Stimulated activated CD8-positive, alpha-beta memory T cell treated with anti-CD3 and anti-CD28 coated beads, Interleukin-4, amount 100 ng/mL, for 4 hours (primary cell): Measurements from ENCODE around the gene SIGLEC11.
"Not testable (repeated sequence)": the region's sequence is repeated elsewhere in the genome, so short reads cannot be mapped to it uniquely, and the experiment has no call there.

Source experiments
- DNase-seq, 2 donors: peaks; one replicate each; pipeline ENCODE4 v3.0.0-alpha.2; 2020; ENCODE audit warnings: low read depth in 2 of 2, low spot score in 1 of 2

SIGLEC11 gene

GRCh38 chr19:49927526-49928264 is 33.3 kb downstream of the SIGLEC11 start:
- DNase-seq, result no peak

GRCh38 chr19:49926515-49926914 is 34.5 kb downstream of the SIGLEC11 start:
- no peak for DNase-seq

GRCh38 chr19:49925486-49925885 is 35.5 kb downstream of the SIGLEC11 start:
- no peak for DNase-seq

- not testable (repeated sequence) for DNase-seq
Measured at GRCh38 chr19:49924881-49925210, 36.1 kb downstream of the SIGLEC11 start.

GRCh38 chr19:49924004-49924880 is 36.7 kb downstream of the SIGLEC11 start:
- no peak for DNase-seq

- DNase-seq, result no peak
Measured at GRCh38 chr19:49923055-49924003, 37.6 kb downstream of the SIGLEC11 start.

GRCh38 chr19:49921871-49922795 is 38.8 kb downstream of the SIGLEC11 start:
- DNase-seq, result no peak

- no peak for DNase-seq
Measured at GRCh38 chr19:49920624-49921363, 40.2 kb downstream of the SIGLEC11 start.

- DNase-seq, result no peak
Measured at GRCh38 chr19:49918089-49918488, 42.9 kb downstream of the SIGLEC11 start.

- no peak for DNase-seq
Measured at GRCh38 chr19:49916839-49917733, 43.9 kb downstream of the SIGLEC11 start.

GRCh38 chr19:49915271-49915670 is 45.7 kb downstream of the SIGLEC11 start:
- no peak for DNase-seq

GRCh38 chr19:49913720-49914119 is 47.3 kb downstream of the SIGLEC11 start:
- no peak for DNase-seq

GRCh38 chr19:49912965-49913685 is 47.8 kb downstream of the SIGLEC11 start:
- DNase-seq, result no peak

- DNase-seq, result no peak
Measured at GRCh38 chr19:49911381-49912145, 49.4 kb downstream of the SIGLEC11 start.

GRCh38 chr19:49910179-49910578 is 50.8 kb downstream of the SIGLEC11 start:
- no peak for DNase-seq

GRCh38 chr19:49908480-49909420 is 52.2 kb downstream of the SIGLEC11 start:
- DNase-seq, result no peak
